ENCODE measurements around the gene STX12.
"Not testable (repeated sequence)": the region's sequence is repeated elsewhere in the genome, so short reads cannot be mapped to it uniquely, and the experiment has no call there.

Gene STX12

GRCh38 chr1:27776276-27776675 is 3.3 kb downstream of the STX12 start:
- DNase-seq = not testable (repeated sequence)

GRCh38 chr1:27778056-27778455 is 5.0 kb downstream of the STX12 start:
- no peak for DNase-seq

GRCh38 chr1:27779122-27779521 is 6.1 kb downstream of the STX12 start:
- no peak for DNase-seq

GRCh38 chr1:27782950-27783349 is 9.9 kb downstream of the STX12 start:
- DNase-seq = no peak

DNA sequence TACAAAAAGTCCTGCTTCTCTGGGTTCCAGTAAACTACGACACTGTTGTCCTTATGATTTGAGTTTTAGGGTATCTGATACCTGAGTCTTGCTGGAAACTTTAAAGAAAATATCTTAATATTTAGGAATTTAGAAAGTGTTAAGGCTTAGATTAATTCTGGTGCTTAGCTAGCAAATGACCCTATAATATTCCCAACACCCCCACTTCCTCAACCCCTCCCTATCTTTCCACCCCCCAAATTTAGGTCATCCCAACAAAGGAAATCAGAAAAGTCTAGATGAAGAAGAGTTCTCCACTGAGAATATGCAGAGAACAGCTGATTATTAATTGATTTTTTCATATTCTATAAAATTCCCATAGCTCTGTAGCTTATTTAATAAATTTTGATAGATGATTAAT is 11.7 kb downstream of the STX12 start:
- DNase-seq = no peak

GRCh38 chr1:27785781-27786455 is 12.9 kb downstream of the STX12 start:
- DNase-seq = no peak

- DNase-seq = no peak
Measured at GRCh38 chr1:27787895-27788294, 14.9 kb downstream of the STX12 start.

- no peak for DNase-seq
Measured at GRCh38 chr1:27789540-27790041, 16.6 kb downstream of the STX12 start.

- not testable (repeated sequence) for DNase-seq
Measured at GRCh38 chr1:27790270-27790669, 17.3 kb downstream of the STX12 start.

- no peak for DNase-seq
Measured at GRCh38 chr1:27795601-27796000, 22.6 kb downstream of the STX12 start.

DNA sequence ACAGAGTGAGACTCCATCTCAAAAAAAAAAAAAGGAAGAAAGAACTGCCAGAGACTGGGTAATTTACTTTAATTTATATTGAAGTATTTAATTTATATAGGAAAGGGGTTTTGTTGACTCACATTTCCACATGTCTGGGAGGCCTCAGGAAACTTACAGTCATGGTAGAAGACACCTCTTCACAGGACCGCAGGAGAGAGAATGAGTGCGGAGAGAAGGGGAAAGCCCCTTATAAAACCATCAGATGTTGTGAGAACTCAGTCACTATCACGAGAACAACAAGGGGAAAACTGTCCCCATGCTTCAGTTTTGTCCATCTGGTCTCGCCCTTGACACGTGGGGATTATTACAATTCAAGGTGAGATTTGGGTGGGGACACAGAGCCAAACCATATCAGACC is 31.8 kb downstream of the STX12 start:
- DNase-seq = no peak

GRCh38 chr1:27806758-27807157 is 33.7 kb downstream of the STX12 start:
- no peak for DNase-seq

GRCh38 chr1:27807385-27807784 is 34.4 kb downstream of the STX12 start:
- no peak for DNase-seq

DNA sequence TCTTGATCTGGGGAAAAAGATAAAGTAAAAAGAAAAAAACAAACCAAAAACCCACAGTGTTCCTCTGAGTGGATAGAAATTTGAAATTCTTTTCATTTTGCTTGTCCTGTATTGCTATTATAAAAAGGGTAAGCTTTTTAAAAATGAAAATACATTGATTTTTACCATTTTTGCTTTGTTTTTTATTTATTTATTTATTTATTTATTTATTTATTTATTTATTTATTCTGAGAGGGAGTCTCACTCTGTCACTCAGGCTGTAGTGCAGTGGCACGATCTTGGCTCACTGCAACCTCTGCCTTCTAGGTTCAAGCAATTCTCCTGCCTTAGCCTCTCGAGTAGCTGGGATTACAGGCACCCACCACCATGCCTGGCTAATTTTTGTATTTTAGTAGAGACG is 35.1 kb downstream of the STX12 start:
- DNase-seq = not testable (repeated sequence)

- DNase-seq = no peak
Measured at GRCh38 chr1:27809883-27810282, 36.9 kb downstream of the STX12 start.

- no peak for DNase-seq
Measured at GRCh38 chr1:27811741-27812500, 38.9 kb downstream of the STX12 start.

- DNase-seq = no peak
Measured at GRCh38 chr1:27816921-27817630, 44.1 kb downstream of the STX12 start.

GRCh38 chr1:27821761-27822315 is 48.8 kb downstream of the STX12 start:
- no peak for DNase-seq

GRCh38 chr1:27823784-27824183 is 50.8 kb downstream of the STX12 start:
- no peak for DNase-seq

DNA sequence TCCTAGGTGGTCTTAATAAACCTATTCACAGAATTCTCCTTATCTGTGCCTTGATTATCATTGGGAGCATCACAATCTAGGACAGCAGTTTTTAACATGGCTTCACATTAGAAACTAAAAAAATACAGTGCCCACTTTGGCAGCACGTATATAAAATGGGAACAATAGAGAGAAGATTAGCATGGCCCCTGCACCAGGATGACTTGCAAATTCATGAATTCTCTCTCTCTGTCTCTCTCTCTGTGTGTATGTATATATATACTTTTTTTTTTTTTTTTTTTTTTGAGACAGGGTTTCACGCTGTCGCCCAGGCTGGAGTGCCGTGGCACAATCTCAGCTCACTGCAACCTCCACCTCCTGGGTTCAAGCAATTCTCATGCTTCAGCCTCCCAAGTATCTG is 51.4 kb downstream of the STX12 start:
- no peak for DNase-seq

DNA sequence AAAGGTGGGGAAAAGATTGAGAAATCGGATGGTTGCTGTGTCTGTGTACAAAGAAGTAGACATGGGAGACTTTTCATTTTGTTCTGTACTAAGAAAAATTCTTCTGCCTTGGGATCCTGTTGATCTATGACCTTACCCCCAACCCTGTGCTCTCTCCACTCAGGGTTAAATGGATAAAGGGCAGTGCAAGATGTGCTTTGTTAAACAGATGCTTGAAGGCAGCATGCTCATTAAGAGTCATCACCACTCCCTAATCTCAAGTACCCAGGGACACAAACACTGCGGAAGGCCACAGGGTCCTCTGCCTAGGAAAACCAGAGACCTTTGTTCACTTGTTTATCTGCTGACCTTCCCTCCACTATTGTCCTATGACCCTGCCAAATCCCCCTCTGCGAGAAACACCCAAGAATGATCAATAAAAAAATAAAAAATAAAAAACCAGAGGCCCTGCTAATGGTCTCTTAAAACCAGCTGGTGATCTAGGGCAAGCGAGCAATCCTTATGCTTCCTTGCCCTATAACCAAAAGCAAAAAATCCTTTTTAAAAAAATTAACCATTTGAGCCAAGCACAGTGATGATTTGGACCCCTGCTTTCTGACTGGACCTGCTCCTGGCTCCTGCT is 56.4 kb downstream of the STX12 start:
- DNase-seq = not testable (repeated sequence)

GRCh38 chr1:27830621-27831440 is 57.8 kb downstream of the STX12 start, which contains the start of gene PPP1R8:
Gene PPP1R8 (plus strand): TSS chr1:27830782. CDS start chr1:27830836, 54 bp downstream.
- DNase-seq = peak; percentile 91 to 94

Data from NCI-H2081 (cell line).